ENCODE measurements around the gene TOX4. TPM values are rescaled to one million over a fixed set of nuclear protein-coding genes. Genes with fewer than 3 reads are reported as not detected.

The TOX4 gene
- total and polyA plus RNA-seq, 9 of the 15 experiments (the other 6 are each of a cell fraction or from before 2014, with no cell fraction given), result 9.9 to 76.5 (median 41.0) TPM

- TF ChIP-seq XRCC4 (IDR thresholded peaks at IDR 0.05; ENCODE audit: extremely low read depth, insufficient read depth, insufficient read length), result no peak
- no peak for TF ChIP-seq ZNF140 (CRISPR knock-in tag; IDR thresholded peaks at IDR 0.05)
- TF ChIP-seq NONO (IDR thresholded peaks at IDR 0.05; ENCODE audit: low read depth in 2 of 2, low read length in 1 of 2), result no peak
- TF ChIP-seq E2F6 (IDR thresholded peaks at IDR 0.05; ENCODE audit: borderline replicate concordance in 1 of 2, extremely low read depth in 1 of 2, insufficient read depth in 1 of 2, insufficient read length in 1 of 2, low read depth in 1 of 2, low read length in 1 of 2, poor library complexity in 1 of 2, severe bottlenecking in 1 of 2), result peak; percentile 60 to 86
- TF ChIP-seq ZNF444 (CRISPR knock-in tag; IDR thresholded peaks at IDR 0.05), result no peak
- no peak for TF ChIP-seq ZNF121 (CRISPR knock-in tag; conservative IDR thresholded peaks at IDR 0.05)
- TF ChIP-seq PHB2 (IDR thresholded peaks at IDR 0.05; ENCODE audit: low read depth), result no peak
- no peak for TF ChIP-seq TAF7 (tag; IDR thresholded peaks at IDR 0.05)
- peak; percentile 68 for TF ChIP-seq ASH1L (IDR thresholded peaks at IDR 0.05; ENCODE audit: borderline replicate concordance, low read depth, partially characterized antibody)
- no peak for TF ChIP-seq GTF2B (IDR thresholded peaks at IDR 0.05; ENCODE audit: extremely low read depth, insufficient read length)
- no peak for TF ChIP-seq BCL6 (CRISPR knock-in tag; IDR thresholded peaks at IDR 0.05)
- TF ChIP-seq ATF6 (CRISPR knock-in tag; IDR thresholded peaks at IDR 0.05), result no peak
- TF ChIP-seq BACH1 (tag; IDR thresholded peaks at IDR 0.05), result peak; percentile 83; the same call in 1 of the 2 replicates
- TF ChIP-seq REST (IDR thresholded peaks at IDR 0.05; ENCODE audit: borderline replicate concordance), result no peak
- TF ChIP-seq REST (CRISPR knock-in tag; IDR thresholded peaks at IDR 0.05; ENCODE audit: low read depth), result no peak
Measured at GRCh38 chr14:21510735-21511657, 34.0 kb downstream of the TOX4 start, which contains the start of gene METTL3 (continued).
